Measurements from ENCODE around the gene DBX1.

DBX1 gene

DNA sequence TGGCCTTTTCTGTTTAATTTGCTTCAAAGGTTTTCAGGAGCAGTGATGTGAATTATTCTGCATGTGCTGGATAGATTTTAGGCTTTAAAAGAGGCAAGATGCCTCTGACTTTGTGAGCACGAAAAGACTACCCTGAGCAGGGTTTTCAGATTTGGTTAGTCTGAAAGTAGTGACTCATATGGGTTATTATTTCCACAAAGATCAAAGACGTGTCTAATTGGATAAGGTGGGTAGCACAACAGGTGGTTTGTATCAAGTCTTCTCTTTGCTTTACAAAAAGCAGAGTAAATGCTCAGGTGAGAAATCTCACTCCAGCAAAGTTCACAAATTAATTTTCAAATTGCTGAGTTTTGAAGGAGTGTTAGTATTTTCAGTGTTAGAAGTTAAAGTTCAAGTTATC lies 37.6 kb upstream of the DBX1 start:
- H3K27me3 ChIP-seq, result no peaks in the 10 kb centered on the region

DNA sequence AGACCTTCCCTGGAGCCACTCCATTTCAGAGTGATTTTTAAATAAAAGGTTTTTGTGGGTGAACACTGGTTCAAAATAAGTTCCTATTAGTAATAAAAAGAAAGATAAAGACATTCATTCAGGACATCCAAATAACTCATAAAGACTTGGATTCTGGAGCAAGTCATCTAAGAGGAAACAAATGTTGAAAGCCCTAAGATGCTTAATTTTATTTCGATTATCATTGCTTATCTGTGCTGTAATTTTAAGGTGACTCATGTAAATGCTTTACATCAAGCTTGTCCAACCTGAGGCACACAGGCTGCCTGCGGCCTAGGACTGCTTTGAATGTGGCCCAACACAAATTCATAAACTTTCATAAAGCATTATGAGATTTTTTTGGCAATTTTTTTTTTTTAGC lies 34.2 kb upstream of the DBX1 start:
- no peak overlapping the region for H3K4me3 ChIP-seq
- H3K27me3 ChIP-seq, result no peaks in the 10 kb centered on the region
- TF ChIP-seq Cebpa-rat (IDR thresholded peaks at IDR 0.05), result no peak
- no peaks in the 10 kb centered on the region for H3K9me3 ChIP-seq (replicated peaks in 1 of 11)
- H3K4me2 ChIP-seq, result no peak overlapping the region
- H3K4me1 ChIP-seq, result no peaks in the 10 kb centered on the region
- H3K27ac ChIP-seq, result no peak overlapping the region
- no peak overlapping the region for H3K9ac ChIP-seq
- H3K36me3 ChIP-seq, result no peaks in the 10 kb centered on the region
- no peaks in the 10 kb centered on the region for H4K20me1 ChIP-seq

More for the DNA sequence above, 37.6 kb upstream of the DBX1 start:
- H4K20me1 ChIP-seq, result no peaks in the 10 kb centered on the region
- no peak for TF ChIP-seq Cebpa-rat (IDR thresholded peaks at IDR 0.05)
- H3K9me3 ChIP-seq (replicated peaks in 1 of 11), result no peaks in the 10 kb centered on the region
- H3K27ac ChIP-seq, result no peak overlapping the region
- H3K9ac ChIP-seq, result no peak overlapping the region
- no peaks in the 10 kb centered on the region for H3K4me1 ChIP-seq
- no peak overlapping the region for H3K4me2 ChIP-seq
- no peak overlapping the region for H3K4me3 ChIP-seq
- no peaks in the 10 kb centered on the region for H3K36me3 ChIP-seq

DNA sequence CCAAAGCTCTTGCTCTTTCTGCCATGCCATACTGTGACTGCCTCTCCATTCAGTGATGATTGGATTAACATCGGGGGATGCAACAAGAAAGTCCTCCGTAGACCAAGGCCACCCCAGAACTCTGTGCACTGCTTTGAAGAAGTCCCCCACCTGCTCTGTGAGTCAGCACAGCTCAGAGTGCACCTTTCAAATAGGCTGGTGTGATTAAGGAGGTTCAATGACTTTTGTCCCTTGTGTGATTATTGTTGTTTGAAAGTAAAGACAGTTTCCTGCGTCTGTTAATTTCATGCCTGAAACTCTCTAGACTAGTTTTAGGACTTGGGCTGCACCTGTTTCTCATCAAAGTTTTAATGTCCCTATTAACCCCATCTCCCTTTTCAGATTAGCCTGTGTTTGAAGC lies 33.0 kb upstream of the DBX1 start:
- H4K20me1 ChIP-seq, result no peaks in the 10 kb centered on the region
- no peaks in the 10 kb centered on the region for H3K4me1 ChIP-seq
- H3K27me3 ChIP-seq, result no peaks in the 10 kb centered on the region
- no peak for TF ChIP-seq Cebpa-rat (IDR thresholded peaks at IDR 0.05)
- no peak overlapping the region for H3K4me3 ChIP-seq
- H3K36me3 ChIP-seq, result no peaks in the 10 kb centered on the region
- no peaks in the 10 kb centered on the region for H3K9me3 ChIP-seq (replicated peaks in 1 of 11)
- no peak overlapping the region for H3K4me2 ChIP-seq
- H3K9ac ChIP-seq, result no peak overlapping the region
- no peak overlapping the region for H3K27ac ChIP-seq

DNA sequence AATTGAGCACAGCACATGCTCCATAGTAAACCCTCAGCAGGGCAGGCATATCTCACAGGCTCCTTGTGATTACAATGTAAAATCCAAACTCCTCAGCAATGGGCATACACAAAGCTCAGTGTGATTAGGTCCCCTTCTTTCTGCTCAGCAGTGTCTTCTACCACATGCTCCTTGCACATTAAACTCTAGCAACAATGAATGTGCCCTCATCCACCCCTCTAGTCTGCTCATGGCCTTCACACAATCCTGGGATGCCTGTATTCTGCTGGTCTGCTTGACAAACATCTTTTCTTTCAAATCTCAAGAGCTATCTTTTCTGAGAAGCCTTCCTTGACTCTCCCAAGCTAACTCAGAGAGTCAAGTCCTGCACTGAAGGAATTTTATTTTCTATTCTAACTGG lies 32.4 kb upstream of the DBX1 start:
- no peak for TF ChIP-seq Cebpa-rat (IDR thresholded peaks at IDR 0.05)
- Histone ChIP-seq H3K36me3 (no peaks in the 10 kb centered on the region), H3K27ac (no peak overlapping the region), H3K9ac (no peak overlapping the region), H3K4me3 (no peak overlapping the region), H3K4me1 (0 out of 20 replicates have a peak, but pooled peaks cover 0 to 1% (median 0%) of the 10 kb centered on the region in 10 experiments), H4K20me1 (no peaks in the 10 kb centered on the region), H3K4me2 (no peak overlapping the region), H3K27me3 (no peaks in the 10 kb centered on the region), H3K9me3 (replicated peaks in 1 of 11) (no peaks in the 10 kb centered on the region)

DNA sequence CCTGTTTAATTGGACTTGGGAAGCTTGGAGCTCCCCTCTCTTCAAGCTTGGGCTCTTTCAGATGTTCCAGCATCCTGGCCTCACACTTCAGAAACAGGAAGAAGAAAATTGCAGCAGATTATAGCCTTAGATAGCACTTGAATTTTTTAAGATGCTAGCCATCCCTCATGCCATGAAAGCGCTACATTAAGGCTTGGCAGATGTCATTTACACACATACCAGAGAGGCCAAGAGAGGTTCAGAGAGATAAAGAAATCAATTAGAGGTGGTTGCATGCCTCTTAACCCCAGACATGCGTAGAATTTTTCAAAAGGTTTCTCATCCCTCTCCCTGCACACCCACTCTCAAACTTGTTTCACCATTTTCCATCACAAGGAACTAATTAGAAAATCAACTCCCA lies 31.9 kb upstream of the DBX1 start:
- Histone ChIP-seq H3K27me3 (no peaks in the 10 kb centered on the region), H3K27ac (no peak overlapping the region), H3K4me2 (no peak overlapping the region), H3K9ac (no peak overlapping the region), H3K36me3 (no peaks in the 10 kb centered on the region), H3K9me3 (replicated peaks in 1 of 11) (no peaks in the 10 kb centered on the region), H3K4me1 (peaks cover 0 to 6% (median 1%) of the 10 kb centered on the region in 10 experiments; a peak in 9 of 20 replicates), H4K20me1 (no peaks in the 10 kb centered on the region), H3K4me3 (no peak overlapping the region)
- no peak for TF ChIP-seq Cebpa-rat (IDR thresholded peaks at IDR 0.05)

- Histone ChIP-seq H3K4me3 (no peak overlapping the region), H3K27ac (no peak overlapping the region), H3K9me3 (replicated peaks in 1 of 11) (peaks cover 4 to 24% (median 15%) of the 10 kb centered on the region in 11 experiments; a peak in 16 of 22 replicates), H3K27me3 (no peaks in the 10 kb centered on the region), H3K36me3 (no peaks in the 10 kb centered on the region), H3K9ac (no peak overlapping the region), H4K20me1 (no peaks in the 10 kb centered on the region), H3K4me1 (peaks cover 0 to 17% (median 7%) of the 10 kb centered on the region in 10 experiments; a peak in 9 of 20 replicates), H3K4me2 (no peak overlapping the region)
- TF ChIP-seq Cebpa-rat (IDR thresholded peaks at IDR 0.05), result no peak
Observed at GRCh38 chr11:20178976-20179375, 18.7 kb upstream of the DBX1 start.

- Histone ChIP-seq H3K36me3 (no peaks in the 10 kb centered on the region), H3K27ac (no peak overlapping the region), H3K4me2 (peak overlapping the region in 4 of 11 experiments; percentile 12 to 49 (median 34); a peak in 6 of 22 replicates), H3K27me3 (no peaks in the 10 kb centered on the region), H4K20me1 (no peaks in the 10 kb centered on the region), H3K4me3 (no peak overlapping the region), H3K9ac (no peak overlapping the region), H3K9me3 (replicated peaks in 1 of 11) (peaks cover 4 to 21% (median 12%) of the 10 kb centered on the region in 11 experiments; a peak in 15 of 22 replicates), H3K4me1 (peaks cover 0 to 17% (median 7%) of the 10 kb centered on the region in 10 experiments; a peak in 9 of 20 replicates)
- no peak for TF ChIP-seq Cebpa-rat (IDR thresholded peaks at IDR 0.05)
Observed at GRCh38 chr11:20177136-20177535, 16.9 kb upstream of the DBX1 start.

DNA sequence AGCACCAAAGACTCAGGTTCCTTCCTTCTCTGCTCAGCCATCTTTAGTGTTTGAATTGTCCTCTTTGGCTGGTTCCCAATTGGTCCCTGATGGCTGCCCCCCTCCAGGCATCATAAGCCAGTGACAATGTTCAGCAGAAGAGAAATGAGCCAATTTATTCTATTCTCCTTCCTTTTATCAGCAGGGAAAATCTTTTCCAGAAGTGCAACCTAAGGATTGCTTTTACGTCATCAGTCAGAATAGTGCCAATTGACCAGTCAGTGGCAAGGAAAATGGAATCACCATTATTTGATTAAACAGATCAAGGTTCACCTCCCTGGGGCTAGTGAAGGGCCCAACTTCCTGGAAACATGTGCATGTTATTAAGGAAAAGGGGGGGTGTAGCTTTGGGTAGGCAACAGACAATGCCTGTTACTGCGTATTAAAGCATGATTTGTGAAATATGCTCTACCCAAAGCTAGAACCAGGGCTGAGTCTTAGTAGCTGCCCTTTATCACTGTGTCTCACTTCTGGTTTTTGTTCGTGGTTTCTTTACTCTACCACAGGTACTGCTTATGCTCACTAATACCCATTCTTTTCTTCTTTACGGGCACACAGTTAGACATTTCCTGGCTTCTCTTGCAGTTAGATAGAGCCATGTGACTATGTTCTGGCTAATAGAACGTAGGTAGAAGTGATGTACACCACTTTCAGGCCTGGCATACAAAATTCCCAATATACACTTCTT lies 12.6 kb upstream of the DBX1 start:
- Histone ChIP-seq H3K4me3 (no peak overlapping the region), H3K9me3 (replicated peaks in 1 of 11) (peaks cover 13 to 29% (median 22%) of the 10 kb centered on the region in 11 experiments; a peak in 21 of 22 replicates), H3K4me2 (no peak overlapping the region), H3K9ac (no peak overlapping the region), H3K4me1 (peaks cover 0 to 17% (median 7%) of the 10 kb centered on the region in 10 experiments; a peak in 9 of 20 replicates), H3K27ac (no peak overlapping the region), H4K20me1 (no peaks in the 10 kb centered on the region), H3K27me3 (0 out of 22 replicates have a peak, but pooled peaks cover 0 to 5% (median 0%) of the 10 kb centered on the region in 11 experiments), H3K36me3 (no peaks in the 10 kb centered on the region)
- TF ChIP-seq Cebpa-rat (IDR thresholded peaks at IDR 0.05), result no peak

DNA sequence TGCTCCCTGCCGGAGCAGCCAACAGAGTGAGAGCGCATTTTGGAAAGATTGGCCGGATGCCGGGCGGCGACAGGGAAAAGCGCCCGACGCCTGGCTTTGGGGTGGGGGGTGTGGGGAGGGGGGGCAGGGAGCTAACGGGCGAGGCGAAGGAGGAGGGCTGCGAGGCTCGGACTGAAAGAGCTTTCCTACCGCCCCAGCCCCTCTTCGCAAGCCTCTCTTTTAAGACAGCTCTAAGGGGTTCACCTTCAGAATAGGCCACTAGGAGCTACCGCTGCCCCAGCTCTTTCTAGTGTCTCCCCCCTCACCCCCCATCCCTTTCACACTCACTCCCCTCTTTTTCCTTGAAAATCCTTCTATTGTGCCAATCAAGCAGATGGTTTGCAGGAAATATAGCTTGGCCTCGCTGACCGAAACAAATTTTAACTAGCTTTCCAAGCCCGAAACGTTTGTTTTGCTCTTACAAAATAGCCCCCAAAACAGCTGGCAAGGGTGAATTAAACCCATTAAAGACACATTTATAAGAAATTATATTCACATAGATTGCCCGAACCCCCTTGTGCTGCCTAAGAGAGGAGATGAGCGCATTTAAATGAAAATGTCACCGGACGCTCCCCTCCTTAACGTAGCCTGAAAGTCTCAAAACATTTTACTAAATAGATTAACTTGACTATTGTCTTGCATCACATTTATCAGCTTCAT lies 3.7 kb upstream of the DBX1 start:
- peak overlapping the region; percentile 33 to 96 (median 63); a peak in 21 of 22 replicates for H3K4me2 ChIP-seq
- no peaks in the 10 kb centered on the region for H3K36me3 ChIP-seq
- H3K4me1 ChIP-seq, result peaks cover 0 to 7% (median 5%) of the 10 kb centered on the region in 10 experiments; a peak in 9 of 20 replicates
- H4K20me1 ChIP-seq, result peaks cover 0 to 24% (median 5%) of the 10 kb centered on the region in 11 experiments; a peak in 11 of 22 replicates
- peaks cover 9 to 39% (median 19%) of the 10 kb centered on the region in 11 experiments; a peak in 16 of 22 replicates for H3K9me3 ChIP-seq (replicated peaks in 1 of 11)
- peaks cover 70 to 88% (median 83%) of the 10 kb centered on the region in 11 experiments for H3K27me3 ChIP-seq
- no peak overlapping the region for H3K27ac ChIP-seq
- H3K9ac ChIP-seq, result no peak overlapping the region
- no peak for TF ChIP-seq Cebpa-rat (IDR thresholded peaks at IDR 0.05)
- peak overlapping the region in 7 of 10 experiments; percentile 32 to 62 (median 44); a peak in 12 of 20 replicates for H3K4me3 ChIP-seq
